HepG2 (cell line): ENCODE measurements around the gene ZNF273. TPM values are rescaled to one million over a fixed set of nuclear protein-coding genes. Genes with fewer than 3 reads are reported as not detected.
"Not testable (repeated sequence)": the region's sequence is repeated elsewhere in the genome, so short reads cannot be mapped to it uniquely, and the experiment has no call there.

Experiments used
- ATAC-seq: fragments of 200-7000 bp; cut with Tn5 transposase; 3 replicates; pipeline ENCODE4 v1.9.1; 2020; ENCODE audit warnings: mild to moderate bottlenecking, moderate library complexity
- BruUV-seq: library from RNA; stranded (reverse); fragments of 400-500 nt; replicated peaks from 2 replicates; lab custom pipeline; 2021; lab: Mats Ljungman, UMichigan
- CTCF ChIA-PET: fragments of 300-600 bp; formaldehyde crosslinking; extraction: SDS; loops from one replicate; lab custom pipeline; 2021; ENCODE audit warnings: low total read pairs, inconsistent platforms, low intra/inter-chr PET ratio; lab: Yijun Ruan, JAX
- POLR2A ChIA-PET: fragments of 350-600 bp; sonication (Branson Sonifier 250); formaldehyde crosslinking; loops from one replicate; lab custom pipeline; 2020; ENCODE audit warnings: antibody characterized with exemption, inconsistent platforms; lab: Yijun Ruan, JAX
- DNase-seq: peaks from one replicate; pipeline ENCODE4 v3.0.0-alpha.2; 2015; ENCODE audit warnings: low spot score
- FAIRE-seq: peaks from 3 replicates; lab custom pipeline; 2011; peaks lifted over from hg19 to GRCh38; lab: Jason Lieb, UNC
- H2AFZ ChIP-seq: one replicate; pipeline ENCODE4 v1.6.1; 2011; ENCODE audit warnings: low read length, inconsistent platforms
- H3K27ac ChIP-seq: fragments of 300-600 bp; 3 replicates; pipeline ENCODE4 v1.8.0; 2011; ENCODE audit warnings: mixed run types, mild to moderate bottlenecking, mixed read lengths, low read length, inconsistent platforms; ENCODE audit not compliant: insufficient read depth; ENCODE audit errors: extremely low read length
- H3K27me3 ChIP-seq, 2 experiments: fragments of 200-600 bp in 1 of 2; 2 replicates in 1 of 2; 3 replicates in 1 of 2; pipeline versions ENCODE4 v1.6.0 to v1.8.0; 2011; ENCODE audit warnings: low read length in 2 of 2, mild to moderate bottlenecking in 2 of 2, moderate library complexity in 2 of 2, inconsistent platforms in 1 of 2; ENCODE audit not compliant: insufficient read depth in 2 of 2, control insufficient read depth in 1 of 2
- H3K36me3 ChIP-seq, 2 experiments: fragments of 200-600 bp in 1 of 2; replicated peaks in 1 of 2; 2 replicates in 1 of 2; 3 replicates in 1 of 2; pipeline versions ENCODE4 v1.5.1 to v1.8.0; 2011; ENCODE audit warnings: low read length in 2 of 2, inconsistent platforms in 1 of 2; ENCODE audit not compliant: insufficient read depth in 2 of 2, control insufficient read depth in 1 of 2
- H3K4me1 ChIP-seq: 2 replicates; pipeline ENCODE4 v1.5.1; 2012; ENCODE audit warnings: low read length, inconsistent platforms; ENCODE audit not compliant: insufficient read depth
- H3K4me2 ChIP-seq: 2 replicates; pipeline ENCODE4 v1.6.0; 2011; ENCODE audit warnings: low read depth, low read length, inconsistent platforms
- H3K4me3 ChIP-seq, 3 experiments: fragments of 200-600 bp in 1 of 3; sonication (generic), shearing (Covaris generic) in 1 of 3; replicated peaks in 1 of 3; 2 replicates each; pipeline ENCODE4 v1.5.1; 2011 to 2016; ENCODE audit warnings: low read length in 3 of 3, inconsistent platforms in 2 of 3, low read depth in 2 of 3, mild to moderate bottlenecking in 2 of 3, control low read depth in 1 of 3, mixed read lengths in 1 of 3; ENCODE audit not compliant: insufficient read depth in 1 of 3
- H3K79me2 ChIP-seq: one replicate; pipeline ENCODE4 v1.6.1; 2011; ENCODE audit warnings: low read length, inconsistent platforms; ENCODE audit not compliant: insufficient read depth
- H3K9ac ChIP-seq: 2 replicates; pipeline ENCODE4 v1.6.0; 2011; ENCODE audit warnings: mild to moderate bottlenecking, low read depth, low read length, inconsistent platforms; ENCODE audit not compliant: insufficient read depth
- H3K9me3 ChIP-seq: 2 replicates; pipeline ENCODE4 v1.5.1; 2012; ENCODE audit warnings: mild to moderate bottlenecking, low read length
- H4K20me1 ChIP-seq: 2 replicates; pipeline ENCODE4 v1.6.0; 2011; ENCODE audit warnings: inconsistent platforms, mild to moderate bottlenecking, low read length, moderate library complexity; ENCODE audit not compliant: insufficient read depth
- ZNF646 ChIP-seq: sonication (generic); formaldehyde crosslinking; IDR thresholded peaks from 2 replicates; pipeline ENCODE4 v1.9.0; 2021; ENCODE audit warnings: mild to moderate bottlenecking, missing genetic modification reagents
- WGBS: methylation state at CpG from one replicate; pipeline ENCODE4 v1.1.6; 2017; ENCODE audit warnings: low lambda C conversion rate; 5-methylcytosine and 5-hydroxymethylcytosine counted together
- in situ Hi-C: cut with HindIII; loops from 2 replicates; pipeline ENCODE4 v1.10.0; 2017; ENCODE audit warnings: low pct_unique_long_range_greater_than_20kb; ENCODE audit not compliant: extremely low pct_ligation_motif_present
- intact Hi-C: fragments of 100-400 bp; cut with micrococcal nuclease; formaldehyde crosslinking; loops from one replicate; pipeline ENCODE4 v1.10.0; 2022; ENCODE audit not compliant: unreplicated experiment
- polyA plus RNA-seq, 8 experiments: library from polyadenylated mRNA; depleted of rRNA in 3 of 8; stranded (reverse) in 7 of 8; unstranded in 1 of 8; fragments of >200 nt; fragmentation: Illumina TruSeq in 4 of 8; extraction: Trizol in 4 of 8; gene quantifications; 2 replicates each; pipeline versions ENCODE4 v1.2.1 to v1.2.3, GENCODE V29; 2011 to 2016; ENCODE audit warnings: low read depth in 4 of 8, missing spikeins in 1 of 8, mixed read lengths in 1 of 8; ENCODE audit not compliant: insufficient read depth in 1 of 8
- total RNA-seq, 5 experiments: library from RNA; depleted of rRNA; stranded (reverse); fragments of >200 nt; fragmentation: Illumina TruSeq; extraction: Trizol; gene quantifications; 2 replicates each; pipeline ENCODE4 v1.2.3, GENCODE V29; 2016; ENCODE audit warnings: low read depth in 1 of 5

ZNF273 gene
- total and polyA plus RNA-seq, 2 of the 13 experiments (the other 11 are each of a cell fraction or from before 2014, with no cell fraction given): 1.7 to 5.8 TPM

- TF ChIP-seq ZNF646 (CRISPR knock-in tag): 0 out of 2 replicates have a peak, but pooled peaks have one; percentile 12
Measured at GRCh38 chr7:64947252-64948000, 44.4 kb downstream of the ZNF273 start (continued).

GRCh38 chr7:64948774-64949173 is 45.7 kb downstream of the ZNF273 start:
- peaks cover 40% of the 10 kb centered on the region for H3K4me1 ChIP-seq
- H3K27ac ChIP-seq, H4K20me1 ChIP-seq, H3K79me2 ChIP-seq, FAIRE-seq, POLR2A ChIA-PET, H3K27me3 ChIP-seq, ATAC-seq, intact Hi-C loops, H3K36me3 ChIP-seq, BruUV-seq, in situ Hi-C loops, H3K9ac ChIP-seq, H3K4me2 ChIP-seq, DNase-seq, H3K9me3 ChIP-seq, CTCF ChIA-PET, H2AFZ ChIP-seq, H3K4me3 ChIP-seq: not testable (repeated sequence)
- WGBS: 47% methylated on average over 1 of the region's 1 CpG

GRCh38 chr7:64950673-64951072 is 47.6 kb downstream of the ZNF273 start:
- H3K27me3 ChIP-seq, H3K79me2 ChIP-seq, ATAC-seq, H2AFZ ChIP-seq, H3K9me3 ChIP-seq, H3K36me3 ChIP-seq, DNase-seq, H3K4me2 ChIP-seq, H3K9ac ChIP-seq, in situ Hi-C loops, H3K4me3 ChIP-seq, FAIRE-seq, H3K27ac ChIP-seq, H4K20me1 ChIP-seq, BruUV-seq: not testable (repeated sequence)
- CTCF ChIA-PET: interaction anchor here (1.3 kb wide), 1 partner anchor 266 kb away, joined by 5 read pairs; no protein-coding TSS in a partner anchor
- intact Hi-C loops: loop anchor here (1.0 to 5.0 kb wide), 3 partner anchors 267 to 532 kb away; no protein-coding TSS in a partner anchor
- WGBS: 67% methylated on average over 9 of the region's 9 CpGs
- POLR2A ChIA-PET: interaction anchor here (1.7 kb wide), 1 partner anchor 56 kb away, joined by 5 read pairs; the partner anchor contains the start of gene ERV3-1
- peaks cover 32% of the 10 kb centered on the region for H3K4me1 ChIP-seq
